Suprapubic skin (tissue), 4 donors: ENCODE measurements around the gene ITPKB.
A peak's percentile ranks its signal among the peaks of the same experiment; 100 is the strongest.

Source experiments
- EP300 ChIP-seq: sonication (generic); formaldehyde crosslinking; IDR thresholded peaks from one replicate; pipeline ENCODE4 v1.6.1; 2017; ENCODE audit warnings: antibody characterized with exemption
- POLR2AphosphoS5 ChIP-seq, 3 donors: sonication (generic); formaldehyde crosslinking; IDR thresholded peaks; one replicate each; pipeline ENCODE4 v1.6.1; 2017; ENCODE audit warnings: antibody characterized with exemption in 3 of 3
- TF ChIP-seq, protein P1 (sequence below), 2 donors: fragments of 200-600 bp in 1 of 2; fragments of 450-650 bp in 1 of 2; sonication (generic) in 1 of 2; IDR thresholded peaks; one replicate each; pipeline ENCODE4 v1.5.1; 2016 to 2019; ENCODE audit warnings: antibody characterized with exemption in 2 of 2, mild to moderate bottlenecking in 1 of 2, moderate library complexity in 1 of 2

GRCh38 chr1:226656601-226657277 lies 82.3 kb downstream of the ITPKB start:
- TF ChIP-seq, protein P1, sequence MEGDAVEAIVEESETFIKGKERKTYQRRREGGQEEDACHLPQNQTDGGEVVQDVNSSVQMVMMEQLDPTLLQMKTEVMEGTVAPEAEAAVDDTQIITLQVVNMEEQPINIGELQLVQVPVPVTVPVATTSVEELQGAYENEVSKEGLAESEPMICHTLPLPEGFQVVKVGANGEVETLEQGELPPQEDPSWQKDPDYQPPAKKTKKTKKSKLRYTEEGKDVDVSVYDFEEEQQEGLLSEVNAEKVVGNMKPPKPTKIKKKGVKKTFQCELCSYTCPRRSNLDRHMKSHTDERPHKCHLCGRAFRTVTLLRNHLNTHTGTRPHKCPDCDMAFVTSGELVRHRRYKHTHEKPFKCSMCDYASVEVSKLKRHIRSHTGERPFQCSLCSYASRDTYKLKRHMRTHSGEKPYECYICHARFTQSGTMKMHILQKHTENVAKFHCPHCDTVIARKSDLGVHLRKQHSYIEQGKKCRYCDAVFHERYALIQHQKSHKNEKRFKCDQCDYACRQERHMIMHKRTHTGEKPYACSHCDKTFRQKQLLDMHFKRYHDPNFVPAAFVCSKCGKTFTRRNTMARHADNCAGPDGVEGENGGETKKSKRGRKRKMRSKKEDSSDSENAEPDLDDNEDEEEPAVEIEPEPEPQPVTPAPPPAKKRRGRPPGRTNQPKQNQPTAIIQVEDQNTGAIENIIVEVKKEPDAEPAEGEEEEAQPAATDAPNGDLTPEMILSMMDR (IDR thresholded peaks at IDR 0.05) = no peak
- peak in 1 of 3 donors; percentile 11 for TF ChIP-seq POLR2AphosphoS5 (IDR thresholded peaks at IDR 0.05)
- no peak for TF ChIP-seq EP300
